Adrenal gland (tissue), 5 donors: ENCODE data around the gene SCGB2B2.

Experiments used
- CTCF ChIP-seq, 6 experiments: fragments of 450-650 bp in 4 of 6; fragments of 200-600 bp in 2 of 6; sonication (generic) in 1 of 6; IDR thresholded peaks; 1 replicate in 5 of 6; 2 replicates in 1 of 6; pipeline versions ENCODE4 v1.5.1 to v1.8.0; 2016 to 2021; ENCODE audit warnings: antibody characterized with exemption in 6 of 6, mild to moderate bottlenecking in 2 of 6, moderate library complexity in 1 of 6
- POLR2A ChIP-seq, 2 donors: fragments of 450-650 bp; IDR thresholded peaks; one replicate each; pipeline ENCODE4 v1.6.1; 2017; ENCODE audit warnings: antibody characterized with exemption in 2 of 2, mild to moderate bottlenecking in 2 of 2, moderate library complexity in 1 of 2
- donor health status: DM: no; HTN: no; CAD: no.

GRCh38 chr19:34715357-34715756, 38.4 kb upstream of the SCGB2B2 start:
- TF ChIP-seq POLR2A (IDR thresholded peaks at IDR 0.05) (no peak), CTCF (IDR thresholded peaks at IDR 0.05) (no peak)
